ENCODE data around the gene COL19A1.

COL19A1 gene

GRCh38 chr6:70145178-70145577 is 278.8 kb downstream of the COL19A1 start:
- Histone ChIP-seq H3K36me3 (ENCODE audit: control insufficient read depth, insufficient read depth, low read length) (no peaks in the 10 kb centered on the region), H3K79me2 (no peaks in the 10 kb centered on the region), H3K4me1 (no peaks in the 10 kb centered on the region), H3K9ac (no peak overlapping the region), H3K27ac (no peak overlapping the region), H3K4me2 (ENCODE audit: low read length) (no peak overlapping the region), H3K9me3 (ENCODE audit: control insufficient read depth, low read length) (no peaks in the 10 kb centered on the region), H3K4me3 (ENCODE audit: low read depth, low read length) (no peak overlapping the region), H3K27me3 (ENCODE audit: control insufficient read depth, insufficient read depth, low read length) (no peaks in the 10 kb centered on the region), H2AFZ (no peak overlapping the region)
- TF ChIP-seq, protein P1, sequence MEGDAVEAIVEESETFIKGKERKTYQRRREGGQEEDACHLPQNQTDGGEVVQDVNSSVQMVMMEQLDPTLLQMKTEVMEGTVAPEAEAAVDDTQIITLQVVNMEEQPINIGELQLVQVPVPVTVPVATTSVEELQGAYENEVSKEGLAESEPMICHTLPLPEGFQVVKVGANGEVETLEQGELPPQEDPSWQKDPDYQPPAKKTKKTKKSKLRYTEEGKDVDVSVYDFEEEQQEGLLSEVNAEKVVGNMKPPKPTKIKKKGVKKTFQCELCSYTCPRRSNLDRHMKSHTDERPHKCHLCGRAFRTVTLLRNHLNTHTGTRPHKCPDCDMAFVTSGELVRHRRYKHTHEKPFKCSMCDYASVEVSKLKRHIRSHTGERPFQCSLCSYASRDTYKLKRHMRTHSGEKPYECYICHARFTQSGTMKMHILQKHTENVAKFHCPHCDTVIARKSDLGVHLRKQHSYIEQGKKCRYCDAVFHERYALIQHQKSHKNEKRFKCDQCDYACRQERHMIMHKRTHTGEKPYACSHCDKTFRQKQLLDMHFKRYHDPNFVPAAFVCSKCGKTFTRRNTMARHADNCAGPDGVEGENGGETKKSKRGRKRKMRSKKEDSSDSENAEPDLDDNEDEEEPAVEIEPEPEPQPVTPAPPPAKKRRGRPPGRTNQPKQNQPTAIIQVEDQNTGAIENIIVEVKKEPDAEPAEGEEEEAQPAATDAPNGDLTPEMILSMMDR (IDR thresholded peaks at IDR 0.05), result no peak

GRCh38 chr6:70149209-70149788 is 282.9 kb downstream of the COL19A1 start:
- Histone ChIP-seq H3K4me2 (ENCODE audit: low read length) (no peak overlapping the region), H3K36me3 (ENCODE audit: control insufficient read depth, insufficient read depth, low read length) (no peaks in the 10 kb centered on the region), H3K27ac (no peak overlapping the region), H3K9me3 (ENCODE audit: control insufficient read depth, low read length) (no peaks in the 10 kb centered on the region), H3K79me2 (no peaks in the 10 kb centered on the region), H3K27me3 (ENCODE audit: control insufficient read depth, insufficient read depth, low read length) (no peaks in the 10 kb centered on the region), H3K4me1 (no peaks in the 10 kb centered on the region), H2AFZ (no peak overlapping the region), H3K9ac (no peak overlapping the region), H3K4me3 (ENCODE audit: low read depth, low read length) (no peak overlapping the region)
- TF ChIP-seq, protein P1 (IDR thresholded peaks at IDR 0.05), result no peak

DNA sequence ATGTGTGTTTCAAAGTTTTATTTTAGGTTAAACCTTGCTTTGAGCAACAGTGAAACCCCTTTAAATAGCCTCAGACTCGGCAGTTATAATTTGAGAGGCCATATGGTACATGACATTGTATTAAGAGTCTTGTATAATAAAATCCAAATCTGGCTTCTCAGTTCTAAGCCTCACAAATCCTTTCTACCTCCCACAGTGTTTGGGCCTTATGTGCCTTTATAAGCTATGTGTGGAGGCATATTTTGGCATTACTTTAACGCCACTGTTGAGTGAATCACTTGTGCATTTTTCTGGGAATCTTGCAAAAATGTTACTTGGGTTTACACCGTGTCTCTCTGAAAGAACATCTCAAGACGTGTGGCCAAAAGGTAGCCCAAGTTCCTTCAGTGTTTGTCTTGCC is 284.2 kb downstream of the COL19A1 start:
- TF ChIP-seq, protein P1 (IDR thresholded peaks at IDR 0.05), result no peak
- Histone ChIP-seq H2AFZ (no peak overlapping the region), H3K27ac (no peak overlapping the region), H3K4me3 (ENCODE audit: low read depth, low read length) (no peak overlapping the region), H3K9ac (no peak overlapping the region), H3K79me2 (no peaks in the 10 kb centered on the region), H3K4me2 (ENCODE audit: low read length) (no peak overlapping the region), H3K4me1 (no peaks in the 10 kb centered on the region), H3K36me3 (ENCODE audit: control insufficient read depth, insufficient read depth, low read length) (no peaks in the 10 kb centered on the region), H3K9me3 (ENCODE audit: control insufficient read depth, low read length) (no peaks in the 10 kb centered on the region), H3K27me3 (ENCODE audit: control insufficient read depth, insufficient read depth, low read length) (no peaks in the 10 kb centered on the region)

- TF ChIP-seq, protein P1 (IDR thresholded peaks at IDR 0.05), result no peak
- no peaks in the 10 kb centered on the region for H3K9me3 ChIP-seq (ENCODE audit: control insufficient read depth, low read length)
Measured at GRCh38 chr6:70151616-70152015, 285.3 kb downstream of the COL19A1 start.

GRCh38 chr6:70152786-70153185 is 286.4 kb downstream of the COL19A1 start:
- Histone ChIP-seq H3K79me2 (no peaks in the 10 kb centered on the region), H3K4me3 (ENCODE audit: low read depth, low read length) (no peak overlapping the region), H3K36me3 (ENCODE audit: control insufficient read depth, insufficient read depth, low read length) (no peaks in the 10 kb centered on the region), H3K27me3 (ENCODE audit: control insufficient read depth, insufficient read depth, low read length) (no peaks in the 10 kb centered on the region), H3K9ac (no peak overlapping the region), H3K4me1 (no peaks in the 10 kb centered on the region), H3K4me2 (ENCODE audit: low read length) (no peak overlapping the region), H3K27ac (no peak overlapping the region), H3K9me3 (ENCODE audit: control insufficient read depth, low read length) (no peaks in the 10 kb centered on the region), H2AFZ (no peak overlapping the region)
- TF ChIP-seq, protein P1 (IDR thresholded peaks at IDR 0.05), result no peak

More at GRCh38 chr6:70151616-70152015, 285.3 kb downstream of the COL19A1 start:
- Histone ChIP-seq H2AFZ (no peak overlapping the region), H3K36me3 (ENCODE audit: control insufficient read depth, insufficient read depth, low read length) (no peaks in the 10 kb centered on the region), H3K4me2 (ENCODE audit: low read length) (no peak overlapping the region), H3K27ac (no peak overlapping the region), H3K4me3 (ENCODE audit: low read depth, low read length) (no peak overlapping the region), H3K4me1 (no peaks in the 10 kb centered on the region), H3K27me3 (ENCODE audit: control insufficient read depth, insufficient read depth, low read length) (no peaks in the 10 kb centered on the region), H3K9ac (no peak overlapping the region), H3K79me2 (no peaks in the 10 kb centered on the region)

Measured in parathyroid adenoma (tissue), 2 donors.